NT2/D1 (cell line): ENCODE results near the gene CEP112.

ENCODE experiments used
- DNase-seq: peaks from one replicate; pipeline ENCODE4 v3.0.0-alpha.2; 2011; ENCODE audit warnings: low read depth, low spot score
- H3K27me3 ChIP-seq: 2 replicates; pipeline ENCODE4 v1.6.0; 2011; ENCODE audit warnings: mild to moderate bottlenecking; ENCODE audit not compliant: insufficient read length, insufficient read depth
- H3K36me3 ChIP-seq: 2 replicates; pipeline ENCODE4 v1.6.1; 2011; ENCODE audit warnings: mild to moderate bottlenecking, low read length, mixed read lengths; ENCODE audit not compliant: insufficient read depth, insufficient read length
- H3K4me1 ChIP-seq: 2 replicates; pipeline ENCODE4 v1.5.1; 2011; ENCODE audit not compliant: insufficient read depth, insufficient read length
- H3K4me3 ChIP-seq: 2 replicates; pipeline ENCODE4 v1.5.1; 2011; ENCODE audit warnings: low read depth; ENCODE audit not compliant: insufficient read length
- H3K9ac ChIP-seq: 2 replicates; pipeline ENCODE4 v1.6.0; 2011; ENCODE audit warnings: low read depth; ENCODE audit not compliant: insufficient read length
- H3K9me3 ChIP-seq: 2 replicates; pipeline ENCODE4 v1.5.1; 2011; ENCODE audit warnings: mild to moderate bottlenecking, low read length; ENCODE audit not compliant: insufficient read depth
- SUZ12 ChIP-seq: IDR thresholded peaks from 2 replicates; pipeline ENCODE4 v1.6.1; 2011; ENCODE audit not compliant: insufficient read length, insufficient read depth; ENCODE audit errors: extremely low read depth
- YY1 ChIP-seq: IDR thresholded peaks from 2 replicates; pipeline ENCODE4 v1.6.1; 2011; ENCODE audit not compliant: insufficient read length, insufficient read depth
- ZNF274 ChIP-seq: IDR thresholded peaks from 2 replicates; pipeline ENCODE4 v1.6.1; 2011; ENCODE audit warnings: mild to moderate bottlenecking, low read depth, low read length

CEP112 gene

GRCh38 chr17:65586899-65587298, 605.0 kb downstream of the CEP112 start:
- DNase-seq: no peak
- H3K36me3 ChIP-seq: no peaks in the 10 kb centered on the region
- no peak overlapping the region for H3K9ac ChIP-seq
- TF ChIP-seq YY1 (no peak), SUZ12 (no peak), ZNF274 (no peak)
- H3K4me1 ChIP-seq: peaks cover 10% of the 10 kb centered on the region
- H3K4me3 ChIP-seq: no peak overlapping the region
- no peaks in the 10 kb centered on the region for H3K9me3 ChIP-seq
- H3K27me3 ChIP-seq: peaks cover 8% of the 10 kb centered on the region
